ENCODE data around the gene ACOT13.
A peak's percentile ranks its signal among the peaks of the same experiment; 100 is the strongest.
"Not testable (repeated sequence)": the region's sequence is repeated elsewhere in the genome, so short reads cannot be mapped to it uniquely, and the experiment has no call there.

The ACOT13 gene

GRCh38 chr6:24718449-24719124, 51.7 kb downstream of the ACOT13 start:
- H3K4me1 ChIP-seq (ENCODE audit: insufficient read depth, low read length): no peaks in the 10 kb centered on the region
- H3K36me3 ChIP-seq (ENCODE audit: insufficient read depth, low read length): peaks cover 26% of the 10 kb centered on the region
- H3K9me3 ChIP-seq (ENCODE audit: control insufficient read depth, insufficient read depth, low read length): no peaks in the 10 kb centered on the region
- peak overlapping the region; percentile 95 for H3K9ac ChIP-seq (ENCODE audit: low read depth, low read length)

DNA sequence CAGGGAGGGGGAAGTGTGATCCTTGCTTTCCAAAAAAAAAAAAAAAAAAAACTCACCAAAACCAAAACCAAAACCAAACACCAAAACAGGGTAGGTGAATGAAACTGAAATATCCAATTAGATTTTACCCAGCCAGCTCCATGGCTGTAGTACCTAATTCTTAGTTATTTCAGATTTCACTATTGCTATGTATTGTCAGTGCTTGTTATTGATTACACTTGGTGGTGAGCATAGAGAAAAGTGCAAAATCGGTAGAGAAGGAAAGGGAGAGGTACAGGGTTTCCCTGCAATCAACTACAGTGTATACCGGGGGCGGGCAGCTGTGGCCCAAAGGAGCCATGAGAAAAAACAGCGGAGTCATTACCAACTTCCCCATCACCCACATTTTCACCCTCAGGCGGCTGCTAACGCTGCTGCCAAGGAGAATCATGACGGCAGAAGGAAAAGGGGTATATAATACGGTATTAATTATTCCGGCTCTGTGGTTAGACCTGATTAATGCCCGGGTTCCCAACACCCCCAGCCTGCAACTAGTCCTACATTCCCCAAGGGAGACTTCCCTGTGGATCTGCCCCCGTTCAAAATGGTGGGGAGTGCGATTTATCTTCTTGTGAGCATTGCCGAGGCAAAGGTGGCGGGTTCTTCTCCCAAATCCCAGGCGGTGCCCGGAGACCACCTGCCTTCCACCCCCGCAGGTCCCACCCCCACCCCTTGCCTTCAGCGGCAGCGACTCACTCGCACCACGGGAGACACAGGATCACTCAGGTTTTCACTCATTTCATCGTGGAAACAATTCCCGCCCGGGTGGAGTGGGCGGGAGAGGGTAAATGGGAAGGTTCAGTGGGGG, 52.5 kb downstream of the ACOT13 start, which contains the start of gene C6orf62:
Gene C6orf62 (minus strand): TSS at position 30 of the 847 bp plus-strand sequence. CDS start 486 bp downstream, outside the sequence.
- Histone ChIP-seq H3K36me3 (ENCODE audit: insufficient read depth, low read length) (peaks cover 22% of the 10 kb centered on the region), H3K9me3 (ENCODE audit: control insufficient read depth, insufficient read depth, low read length) (no peaks in the 10 kb centered on the region), H3K4me1 (ENCODE audit: insufficient read depth, low read length) (no peaks in the 10 kb centered on the region)

DNA sequence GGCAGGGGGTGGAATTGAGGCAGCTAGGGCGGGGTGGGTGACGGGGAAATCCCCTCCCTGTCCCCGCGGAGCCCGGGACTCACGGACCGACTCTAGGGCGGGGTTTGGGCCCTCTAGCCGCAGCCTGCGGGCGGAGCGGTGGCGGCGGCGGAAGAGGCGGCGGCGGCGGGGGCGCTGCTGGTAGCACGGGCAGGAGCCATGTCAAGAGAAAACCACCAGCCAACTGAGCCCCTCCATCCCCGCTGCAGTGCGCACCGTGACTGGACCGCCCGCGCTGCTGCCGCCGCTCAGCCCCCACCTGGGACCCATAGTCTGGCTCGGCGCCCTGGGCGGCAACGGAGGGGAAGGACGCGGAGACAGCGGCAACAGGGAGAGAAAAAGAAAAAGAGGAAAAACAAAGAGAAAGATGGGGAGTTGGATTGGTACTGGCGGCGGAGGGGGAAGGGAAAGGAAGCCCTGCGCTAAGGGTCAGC, 53.3 kb downstream of the ACOT13 start:
- H3K9ac ChIP-seq (ENCODE audit: low read depth, low read length): peak overlapping the region; percentile 95
- peaks cover 17% of the 10 kb centered on the region for H3K36me3 ChIP-seq (ENCODE audit: insufficient read depth, low read length)
- H3K4me1 ChIP-seq (ENCODE audit: insufficient read depth, low read length): no peaks in the 10 kb centered on the region
- no peaks in the 10 kb centered on the region for H3K9me3 ChIP-seq (ENCODE audit: control insufficient read depth, insufficient read depth, low read length)

More for the DNA sequence above, 52.5 kb downstream of the ACOT13 start, which contains the start of gene C6orf62:
- peak within 1 kb of the TSS; percentile 95 for H3K9ac ChIP-seq (ENCODE audit: low read depth, low read length)

GRCh38 chr6:24720604-24721460, 54.0 kb downstream of the ACOT13 start:
- H3K36me3 ChIP-seq (ENCODE audit: insufficient read depth, low read length): peaks cover 12% of the 10 kb centered on the region
- H3K9ac ChIP-seq (ENCODE audit: low read depth, low read length): peak overlapping the region; percentile 95
- no peaks in the 10 kb centered on the region for H3K9me3 ChIP-seq (ENCODE audit: control insufficient read depth, insufficient read depth, low read length)
- H3K4me1 ChIP-seq (ENCODE audit: insufficient read depth, low read length): no peaks in the 10 kb centered on the region

GRCh38 chr6:24721461-24722215, 54.8 kb downstream of the ACOT13 start:
- H3K9me3 ChIP-seq (ENCODE audit: control insufficient read depth, insufficient read depth, low read length): no peaks in the 10 kb centered on the region
- H3K9ac ChIP-seq (ENCODE audit: low read depth, low read length): peak overlapping the region; percentile 95
- H3K36me3 ChIP-seq (ENCODE audit: insufficient read depth, low read length): peaks cover 4% of the 10 kb centered on the region
- H3K4me1 ChIP-seq (ENCODE audit: insufficient read depth, low read length): no peaks in the 10 kb centered on the region

DNA sequence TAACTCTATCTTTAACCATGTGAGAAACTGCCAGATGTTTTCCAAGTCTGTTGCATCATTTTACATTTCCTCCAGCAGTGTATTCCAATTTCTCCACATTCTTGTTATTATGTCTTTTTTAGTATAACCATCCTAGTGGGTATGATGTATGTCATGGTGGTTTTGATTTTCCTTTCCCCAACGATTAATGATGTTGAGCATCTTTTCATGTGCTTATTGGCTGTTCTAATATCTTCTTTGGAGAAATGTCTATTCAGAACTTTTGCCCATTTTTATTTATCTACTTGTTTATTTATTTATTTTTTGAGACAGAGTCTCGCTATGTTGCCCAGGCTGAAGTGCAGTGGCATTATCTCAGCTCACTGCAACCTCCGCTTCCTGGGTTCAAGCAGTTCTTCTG, 56.4 kb downstream of the ACOT13 start:
- H3K36me3 ChIP-seq (ENCODE audit: insufficient read depth, low read length): peaks cover 4% of the 10 kb centered on the region; the same call in 1 of the 2 replicates
- no peak overlapping the region for H3K9ac ChIP-seq (ENCODE audit: low read depth, low read length)
- no peaks in the 10 kb centered on the region for H3K4me1 ChIP-seq (ENCODE audit: insufficient read depth, low read length)
- no peaks in the 10 kb centered on the region for H3K9me3 ChIP-seq (ENCODE audit: control insufficient read depth, insufficient read depth, low read length)

DNA sequence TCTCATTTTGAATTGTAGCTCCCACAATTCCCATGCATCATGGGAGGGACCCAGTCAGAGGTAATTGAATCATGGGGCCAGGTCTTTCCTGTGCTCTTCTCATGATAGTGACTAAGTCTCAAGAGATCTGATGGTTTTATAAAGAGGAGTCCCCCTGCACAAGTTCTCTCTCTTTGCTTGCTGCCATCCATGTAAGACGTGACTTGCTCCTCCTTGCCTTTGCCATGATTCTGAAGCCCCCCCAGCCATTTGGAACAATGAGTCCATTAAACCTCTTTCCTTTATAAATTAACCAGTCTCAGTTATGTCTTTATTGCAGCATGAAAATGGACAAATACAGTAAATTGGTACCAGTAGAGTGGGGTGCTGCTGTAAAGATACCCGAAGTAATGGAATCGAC, 63.8 kb downstream of the ACOT13 start:
- H3K9ac ChIP-seq (ENCODE audit: low read depth, low read length); H3K4me1 ChIP-seq (ENCODE audit: insufficient read depth, low read length); H3K36me3 ChIP-seq (ENCODE audit: insufficient read depth, low read length): not testable (repeated sequence)
- peaks cover 13% of the 10 kb centered on the region for H3K9me3 ChIP-seq (ENCODE audit: control insufficient read depth, insufficient read depth, low read length)

DNA sequence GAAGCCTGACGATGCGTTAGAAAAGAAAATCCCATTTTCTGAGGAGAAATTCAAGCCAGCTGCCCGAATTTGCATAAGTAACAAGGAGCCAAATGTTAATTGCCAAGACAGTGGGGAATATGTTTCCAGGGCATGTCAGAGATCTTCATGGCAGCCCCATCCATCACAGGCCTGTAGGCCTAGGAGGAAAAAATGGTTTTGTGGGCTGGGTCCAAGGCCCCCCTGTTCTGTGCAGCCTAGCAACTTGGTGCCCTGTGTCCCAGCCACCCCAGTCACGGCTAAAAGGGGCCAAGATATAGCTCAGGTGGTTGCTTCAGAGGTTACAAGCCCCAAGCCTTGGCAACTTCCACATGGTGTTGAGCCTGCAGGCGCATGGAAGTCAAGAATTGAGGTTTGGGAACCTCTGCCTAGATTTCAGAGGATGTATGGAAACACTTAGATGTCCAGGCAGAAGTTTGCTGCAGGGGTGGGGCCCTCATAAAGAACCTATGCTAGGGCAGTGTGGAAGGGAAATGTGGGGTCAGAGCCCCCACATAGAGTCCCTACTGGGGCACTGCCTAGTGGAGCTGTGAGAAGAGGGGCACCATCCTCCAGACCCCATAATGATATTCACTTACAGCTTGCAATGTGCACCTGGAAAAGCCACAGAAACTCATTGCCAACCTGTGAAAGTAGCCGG, 64.7 kb downstream of the ACOT13 start:
- H3K4me1 ChIP-seq (ENCODE audit: insufficient read depth, low read length); H3K9ac ChIP-seq (ENCODE audit: low read depth, low read length); H3K36me3 ChIP-seq (ENCODE audit: insufficient read depth, low read length): not testable (repeated sequence)
- peaks cover 13% of the 10 kb centered on the region for H3K9me3 ChIP-seq (ENCODE audit: control insufficient read depth, insufficient read depth, low read length)

DNA sequence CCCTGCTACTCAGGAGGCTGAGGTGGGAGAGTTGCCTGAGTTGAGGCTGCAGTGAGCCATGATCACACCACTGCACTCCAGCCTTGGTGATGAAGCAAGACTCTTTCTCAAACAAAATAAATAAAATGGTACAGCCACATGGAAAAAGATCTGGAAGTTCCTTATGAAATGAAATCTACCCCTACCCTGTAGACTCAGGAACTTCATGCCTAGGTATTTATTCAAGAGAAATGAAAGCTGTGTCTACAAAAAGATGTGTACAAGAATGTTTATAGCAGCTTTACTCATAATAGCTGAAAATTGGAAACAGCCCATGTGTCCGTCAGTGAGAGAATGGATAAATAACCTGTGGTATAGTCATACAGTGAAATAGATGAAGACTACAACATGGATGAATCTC, 67.3 kb downstream of the ACOT13 start:
- Histone ChIP-seq H3K4me1 (ENCODE audit: insufficient read depth, low read length) (no peaks in the 10 kb centered on the region), H3K9ac (ENCODE audit: low read depth, low read length) (no peak overlapping the region), H3K36me3 (ENCODE audit: insufficient read depth, low read length) (no peaks in the 10 kb centered on the region), H3K9me3 (ENCODE audit: control insufficient read depth, insufficient read depth, low read length) (peaks cover 13% of the 10 kb centered on the region)

- H3K36me3 ChIP-seq (ENCODE audit: insufficient read depth, low read length); H3K9ac ChIP-seq (ENCODE audit: low read depth, low read length); H3K4me1 ChIP-seq (ENCODE audit: insufficient read depth, low read length): not testable (repeated sequence)
Measured at GRCh38 chr6:24734710-24735109, 67.8 kb downstream of the ACOT13 start.

DNA sequence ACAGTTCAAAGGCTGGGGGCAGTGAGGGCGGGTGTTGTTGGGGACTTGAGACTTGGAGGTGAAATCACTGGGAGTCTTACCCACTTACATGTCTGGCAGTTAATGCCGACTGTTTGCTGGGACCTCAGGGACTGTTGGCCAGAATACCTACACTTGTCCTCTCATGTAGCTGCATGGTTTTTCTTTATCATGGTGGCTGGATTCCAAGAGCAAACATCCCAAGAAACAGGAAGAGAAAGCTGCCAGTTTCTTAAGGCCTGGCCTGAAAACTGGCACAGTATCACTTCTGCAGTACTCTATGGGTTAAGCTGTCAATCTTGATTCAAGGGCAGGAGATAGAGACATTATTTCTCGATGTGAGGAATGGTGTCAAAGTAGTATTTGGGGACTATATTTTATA, 71.9 kb downstream of the ACOT13 start:
- Histone ChIP-seq H3K36me3 (ENCODE audit: insufficient read depth, low read length) (no peaks in the 10 kb centered on the region), H3K4me1 (ENCODE audit: insufficient read depth, low read length) (peaks cover 3% of the 10 kb centered on the region; the same call in 1 of the 2 replicates), H3K9ac (ENCODE audit: low read depth, low read length) (no peak overlapping the region), H3K9me3 (ENCODE audit: control insufficient read depth, insufficient read depth, low read length) (no peaks in the 10 kb centered on the region)

More at GRCh38 chr6:24734710-24735109, 67.8 kb downstream of the ACOT13 start:
- H3K9me3 ChIP-seq (ENCODE audit: control insufficient read depth, insufficient read depth, low read length): peaks cover 13% of the 10 kb centered on the region

DNA sequence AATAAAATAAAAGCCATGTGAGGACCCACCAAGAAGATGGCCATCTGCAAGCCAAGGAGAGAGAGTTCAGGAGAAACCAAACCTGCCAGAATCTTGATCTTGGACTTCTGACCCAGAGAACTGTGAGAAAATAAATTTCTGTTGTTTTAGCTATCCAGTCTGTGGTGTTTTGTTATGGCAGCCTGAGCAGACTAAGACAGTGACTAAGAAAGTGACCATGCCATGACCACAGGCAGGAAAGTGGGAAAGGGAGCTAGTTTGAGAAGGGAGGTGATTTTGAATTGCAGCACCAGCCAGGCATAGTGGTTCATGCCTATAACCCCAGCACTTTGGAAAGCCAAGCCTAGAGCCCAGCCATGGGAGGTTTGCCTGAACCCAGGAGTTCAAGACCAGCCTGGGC, 74.0 kb downstream of the ACOT13 start:
- H3K36me3 ChIP-seq (ENCODE audit: insufficient read depth, low read length): no peaks in the 10 kb centered on the region
- H3K4me1 ChIP-seq (ENCODE audit: insufficient read depth, low read length): peaks cover 3% of the 10 kb centered on the region; the same call in 1 of the 2 replicates
- no peak overlapping the region for H3K9ac ChIP-seq (ENCODE audit: low read depth, low read length)
- H3K9me3 ChIP-seq (ENCODE audit: control insufficient read depth, insufficient read depth, low read length): no peaks in the 10 kb centered on the region

DNA sequence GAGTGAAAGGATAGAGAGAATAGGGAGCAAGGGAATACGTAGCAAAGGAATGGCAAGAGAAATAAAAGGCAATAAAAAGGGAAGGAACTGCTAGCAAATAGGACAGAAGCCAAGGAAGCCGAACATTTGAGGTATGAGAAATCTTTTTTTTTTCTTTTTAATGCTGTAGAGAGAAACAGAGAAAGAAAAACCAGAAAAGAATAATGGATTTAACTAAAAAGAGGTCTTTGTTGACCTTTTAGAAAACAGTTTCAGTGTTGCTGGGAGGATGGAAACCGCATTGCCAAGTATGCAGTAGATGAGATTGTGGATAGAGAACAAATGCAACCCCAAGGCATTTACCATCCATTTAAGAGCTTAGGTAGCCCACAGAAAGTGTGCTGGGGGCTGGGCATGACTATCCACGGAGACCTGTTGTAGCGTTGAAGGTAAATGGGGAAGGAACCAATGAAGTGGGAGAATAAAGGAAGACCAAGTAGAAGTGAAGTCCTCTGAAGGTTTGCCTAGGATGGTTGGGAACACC, 75.4 kb downstream of the ACOT13 start:
- Histone ChIP-seq H3K9me3 (ENCODE audit: control insufficient read depth, insufficient read depth, low read length) (no peaks in the 10 kb centered on the region), H3K9ac (ENCODE audit: low read depth, low read length) (no peak overlapping the region), H3K4me1 (ENCODE audit: insufficient read depth, low read length) (peaks cover 3% of the 10 kb centered on the region; the same call in 1 of the 2 replicates), H3K36me3 (ENCODE audit: insufficient read depth, low read length) (no peaks in the 10 kb centered on the region)
